IPS DF 6.9 (cell line): ENCODE results near the gene ISCU.

Experiments
- DNase-seq: peaks from one replicate; pipeline ENCODE4 v3.0.0-alpha.2; 2013; ENCODE audit warnings: low read depth, low spot score
- H3K27ac ChIP-seq: one replicate; pipeline ENCODE4 v1.5.1; 2013; ENCODE audit warnings: low read length, control low read depth
- H3K27me3 ChIP-seq: 2 replicates; pipeline ENCODE4 v1.6.1; 2013; ENCODE audit warnings: mild to moderate bottlenecking, low read length; ENCODE audit not compliant: control insufficient read depth, insufficient read depth
- H3K36me3 ChIP-seq: 2 replicates; pipeline ENCODE4 v1.6.1; 2013; ENCODE audit warnings: low read length; ENCODE audit not compliant: control insufficient read depth, insufficient read depth
- H3K4me1 ChIP-seq: 2 replicates; pipeline ENCODE4 v1.6.1; 2013; ENCODE audit warnings: low read length; ENCODE audit not compliant: control insufficient read depth, insufficient read depth
- H3K4me3 ChIP-seq: 2 replicates; pipeline ENCODE4 v1.5.1; 2013; ENCODE audit warnings: mild to moderate bottlenecking, low read length
- H3K9me3 ChIP-seq: 2 replicates; pipeline ENCODE4 v1.6.1; 2013; ENCODE audit warnings: low read length, inconsistent platforms; ENCODE audit not compliant: control insufficient read depth, insufficient read depth
- WGBS: extraction: QIAGEN DNeasy Blood & Tissue Kit; methylation state at CpG from one replicate; pipeline ENCODE4 v1.1.7; 2013; ENCODE audit warnings: mixed read lengths, missing lambda C conversion rate; ENCODE audit not compliant: insufficient read length, insufficient coverage; 5-methylcytosine and 5-hydroxymethylcytosine counted together

The ISCU gene

DNA sequence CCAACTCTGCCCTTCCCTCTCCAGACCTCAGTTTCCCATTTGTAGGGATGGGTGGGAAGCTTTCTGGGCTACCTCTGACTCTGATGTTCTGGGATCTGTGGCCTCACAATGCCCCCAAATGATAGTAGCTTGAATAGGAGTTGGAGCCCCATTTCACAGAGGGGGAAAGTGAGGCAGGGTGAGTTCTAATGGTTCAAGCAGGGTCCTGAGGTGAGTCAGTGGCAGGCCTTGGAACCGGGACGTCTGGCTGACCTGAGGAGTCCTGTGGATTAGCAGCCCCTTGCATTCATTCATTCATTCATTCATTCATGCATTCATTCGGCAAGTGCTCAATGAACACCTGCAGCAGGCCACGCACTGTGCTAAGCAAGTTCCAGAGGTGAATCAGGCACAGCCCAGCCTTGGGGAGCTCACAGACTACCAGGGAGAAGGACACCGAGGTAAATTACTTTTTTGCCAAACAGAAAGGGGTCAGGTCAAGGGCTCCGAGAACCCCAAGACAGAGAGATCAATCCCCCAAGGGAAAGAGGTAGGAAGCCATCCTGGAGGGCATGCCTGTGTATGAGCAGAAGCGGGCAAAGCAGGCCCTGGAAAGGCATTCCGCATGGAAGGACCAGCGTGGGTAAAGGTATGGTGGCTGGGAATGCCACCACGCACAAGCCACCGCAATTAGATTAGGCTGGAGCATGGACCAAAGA is 36.3 kb downstream of the ISCU start:
- WGBS, result no CpG with 5 or more reads among the region's 11 CpGs
- no peaks in the 10 kb centered on the region for H3K4me1 ChIP-seq
- no peaks in the 10 kb centered on the region for H3K27me3 ChIP-seq
- DNase-seq, result no peak
- no peak overlapping the region for H3K27ac ChIP-seq
- no peaks in the 10 kb centered on the region for H3K9me3 ChIP-seq
- no peak overlapping the region for H3K4me3 ChIP-seq
- no peaks in the 10 kb centered on the region for H3K36me3 ChIP-seq

DNA sequence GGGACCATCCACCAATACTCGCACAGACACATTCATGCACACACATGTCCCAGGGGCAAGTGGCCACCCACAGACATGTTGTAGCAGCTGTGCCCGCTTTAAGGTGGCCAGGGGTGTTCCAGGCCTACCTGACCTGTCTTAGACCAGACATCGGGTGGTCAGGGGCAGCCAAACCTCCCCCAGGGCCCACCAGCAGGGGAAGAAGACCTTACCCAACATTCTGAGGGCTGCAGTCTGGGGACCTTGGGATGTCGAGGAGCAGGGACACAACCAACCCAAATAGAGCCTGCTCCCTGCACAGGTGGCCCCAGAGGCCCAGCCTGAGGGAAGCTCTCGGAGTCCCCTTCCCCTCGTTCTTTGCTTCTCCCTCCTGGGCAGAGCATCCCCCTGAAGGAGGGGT is 37.1 kb downstream of the ISCU start:
- Histone ChIP-seq H3K4me1 (peaks cover 2% of the 10 kb centered on the region; the same call in 1 of the 2 replicates), H3K27me3 (no peaks in the 10 kb centered on the region), H3K9me3 (no peaks in the 10 kb centered on the region), H3K27ac (no peak overlapping the region), H3K36me3 (no peaks in the 10 kb centered on the region), H3K4me3 (no peak overlapping the region)
- WGBS, result no CpG with 5 or more reads among the region's 6 CpGs
- DNase-seq, result no peak

DNA sequence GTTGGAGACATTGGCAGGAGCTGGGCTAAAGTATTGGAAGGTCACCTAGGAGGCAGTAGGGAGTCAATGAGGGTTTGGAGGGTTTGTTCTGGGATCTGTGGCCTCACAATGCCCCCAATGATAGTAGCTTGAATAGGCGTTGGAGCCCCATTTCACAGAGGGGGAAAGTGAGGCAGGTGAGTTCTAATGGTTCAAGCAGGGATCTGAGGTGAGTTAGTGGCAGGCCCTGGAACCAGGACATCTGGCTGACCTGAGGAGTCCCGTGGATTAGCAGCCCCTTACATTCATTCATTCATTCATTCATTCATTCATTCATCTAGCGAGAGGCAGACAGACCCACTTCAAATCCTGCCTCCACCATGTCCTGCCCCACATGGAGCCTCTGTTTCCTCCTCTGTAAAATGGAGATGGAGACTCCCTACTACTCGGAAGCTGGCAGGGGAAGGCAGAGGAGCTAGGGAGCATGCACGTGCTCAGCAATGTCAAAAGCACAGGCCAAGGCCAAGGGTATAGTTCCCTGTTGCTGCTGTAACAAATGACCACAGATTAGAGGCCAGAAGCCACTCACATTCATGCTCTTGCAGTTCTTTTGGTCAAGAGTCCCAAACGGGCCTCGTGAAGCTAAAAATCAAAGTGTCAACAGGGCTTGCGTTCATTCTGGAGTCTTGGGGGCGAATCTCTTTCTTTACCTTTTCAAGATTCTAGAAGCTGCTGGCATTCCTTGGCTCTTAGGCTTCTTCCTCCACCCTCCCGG is 37.7 kb downstream of the ISCU start:
- no peak for DNase-seq
- WGBS, result no CpG with 5 or more reads among the region's 10 CpGs
- Histone ChIP-seq H3K27ac (no peak overlapping the region), H3K27me3 (no peaks in the 10 kb centered on the region), H3K4me3 (no peak overlapping the region), H3K4me1 (peaks cover 2% of the 10 kb centered on the region; the same call in 1 of the 2 replicates), H3K36me3 (no peaks in the 10 kb centered on the region), H3K9me3 (no peaks in the 10 kb centered on the region)

- WGBS, result no CpG with 5 or more reads among the region's 4 CpGs
- Histone ChIP-seq H3K27me3 (no peaks in the 10 kb centered on the region), H3K4me1 (peaks cover 2% of the 10 kb centered on the region; the same call in 1 of the 2 replicates), H3K36me3 (no peaks in the 10 kb centered on the region), H3K27ac (no peak overlapping the region), H3K9me3 (no peaks in the 10 kb centered on the region), H3K4me3 (no peak overlapping the region)
- DNase-seq, result no peak
These were observed 38.3 kb downstream of the ISCU start for GRCh38 chr12:108600702-108601007.

- Histone ChIP-seq H3K9me3 (no peaks in the 10 kb centered on the region), H3K27me3 (no peaks in the 10 kb centered on the region), H3K27ac (no peak overlapping the region), H3K4me1 (peaks cover 2% of the 10 kb centered on the region; the same call in 1 of the 2 replicates), H3K36me3 (no peaks in the 10 kb centered on the region), H3K4me3 (no peak overlapping the region)
- DNase-seq, result no peak
- WGBS, result no CpG with 5 or more reads among the region's 9 CpGs
These were observed 39.9 kb downstream of the ISCU start for GRCh38 chr12:108602209-108602705.

GRCh38 chr12:108602976-108603704 is 40.7 kb downstream of the ISCU start:
- H3K27ac ChIP-seq, result no peak overlapping the region
- H3K4me1 ChIP-seq, result peaks cover 4% of the 10 kb centered on the region
- no peaks in the 10 kb centered on the region for H3K27me3 ChIP-seq
- H3K4me3 ChIP-seq, result no peak overlapping the region
- H3K36me3 ChIP-seq, result no peaks in the 10 kb centered on the region
- no peak for DNase-seq
- WGBS, result no CpG with 5 or more reads among the region's 15 CpGs
- H3K9me3 ChIP-seq, result no peaks in the 10 kb centered on the region

GRCh38 chr12:108603743-108604142 is 41.3 kb downstream of the ISCU start:
- no peak overlapping the region for H3K27ac ChIP-seq
- H3K9me3 ChIP-seq, result no peaks in the 10 kb centered on the region
- no peaks in the 10 kb centered on the region for H3K36me3 ChIP-seq
- no peak overlapping the region for H3K4me3 ChIP-seq
- no peak for DNase-seq
- H3K4me1 ChIP-seq, result peaks cover 4% of the 10 kb centered on the region
- no peaks in the 10 kb centered on the region for H3K27me3 ChIP-seq
- WGBS, result no CpG with 5 or more reads among the region's 4 CpGs

DNA sequence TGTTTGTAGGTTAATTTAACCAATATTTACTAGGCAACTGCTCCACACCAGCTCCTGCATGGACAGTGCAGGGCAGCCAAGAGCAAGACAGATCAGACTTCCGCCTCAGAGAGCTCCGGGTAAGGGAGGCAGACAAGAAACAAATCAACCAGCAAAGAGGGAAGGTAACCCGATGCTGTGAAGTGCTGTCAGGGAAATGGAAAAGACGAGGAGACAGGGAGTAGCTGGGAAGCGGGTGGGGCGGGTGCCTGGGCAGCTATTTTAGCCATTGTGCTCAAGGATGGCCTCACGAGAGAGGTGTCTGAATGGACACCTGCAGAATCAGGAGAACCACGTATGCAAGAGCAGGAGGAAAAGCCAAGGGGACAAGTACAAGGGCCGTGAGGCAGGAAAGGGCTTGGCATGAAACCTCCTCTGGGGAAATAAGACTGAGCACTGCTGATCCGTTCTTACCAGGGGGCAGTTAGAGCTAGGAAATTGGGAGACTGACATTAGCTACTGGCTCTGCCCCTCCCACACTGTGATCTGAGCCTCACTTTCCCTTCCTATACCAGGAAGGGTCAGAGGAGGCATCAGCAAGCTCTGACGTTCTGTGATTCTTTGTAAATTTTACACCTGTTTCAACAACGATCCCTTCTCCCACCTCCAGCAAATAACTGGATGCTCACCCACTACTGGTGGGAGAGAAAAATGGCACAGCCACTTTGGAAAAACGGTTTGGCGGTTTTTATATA is 42.0 kb downstream of the ISCU start:
- no peak overlapping the region for H3K4me3 ChIP-seq
- no peaks in the 10 kb centered on the region for H3K36me3 ChIP-seq
- no peaks in the 10 kb centered on the region for H3K9me3 ChIP-seq
- H3K27ac ChIP-seq, result no peak overlapping the region
- no peak for DNase-seq
- WGBS, result no CpG with 5 or more reads among the region's 14 CpGs
- peaks cover 4% of the 10 kb centered on the region for H3K4me1 ChIP-seq
- no peaks in the 10 kb centered on the region for H3K27me3 ChIP-seq

DNA sequence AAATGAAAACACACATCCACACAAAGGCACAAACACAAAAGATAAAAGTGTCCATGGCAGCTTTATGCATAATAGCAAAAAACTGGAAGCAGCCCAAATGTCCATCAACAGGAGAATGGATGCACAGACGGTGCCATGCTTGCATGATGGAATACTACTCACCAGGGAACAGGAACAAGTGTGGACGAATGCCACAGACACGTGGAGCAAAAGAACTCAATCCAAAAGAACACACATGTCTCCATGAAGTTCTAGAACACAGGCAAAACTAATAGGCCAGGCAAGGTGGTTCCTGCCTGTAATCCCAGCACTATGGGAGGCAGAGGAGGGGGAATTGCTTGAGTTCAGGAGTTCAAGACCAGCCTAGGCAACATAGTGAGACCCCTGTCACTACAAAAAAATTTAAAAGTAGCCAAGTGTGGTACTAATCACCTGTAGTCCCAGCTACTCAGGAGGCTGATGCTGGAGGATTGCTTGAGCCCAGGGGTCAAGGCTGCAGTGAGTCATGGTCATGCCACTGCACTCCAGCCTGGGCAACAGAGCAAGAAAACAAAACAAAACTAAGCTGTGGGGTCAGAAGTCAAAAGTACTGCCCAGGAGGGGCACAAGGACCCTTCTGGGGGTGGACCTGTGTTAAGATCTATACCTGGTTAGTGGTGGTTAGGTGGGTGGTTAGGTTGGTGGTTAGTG is 42.7 kb downstream of the ISCU start:
- Histone ChIP-seq H3K27me3 (no peaks in the 10 kb centered on the region), H3K36me3 (no peaks in the 10 kb centered on the region), H3K4me1 (peaks cover 4% of the 10 kb centered on the region), H3K27ac (no peak overlapping the region), H3K4me3 (no peak overlapping the region), H3K9me3 (no peaks in the 10 kb centered on the region)
- DNase-seq, result no peak
- no CpG with 5 or more reads among the region's 3 CpGs for WGBS
